ENCODE measurements around the gene MAU2. TPM values are rescaled to one million over a fixed set of nuclear protein-coding genes. Genes with fewer than 3 reads are reported as not detected.

MAU2 gene
- polyA plus RNA-seq, 1 donor from 2014 or later = 48.3 TPM

- H3K27me3 ChIP-seq (ENCODE audit: insufficient read depth, low read depth, low read length) = no peaks in the 10 kb centered on the region
- TF ChIP-seq CTCF (IDR thresholded peaks at IDR 0.05; ENCODE audit: poor library complexity, severe bottlenecking) (no peak), EP300 (conservative IDR thresholded peaks at IDR 0.05; ENCODE audit: poor library complexity, severe bottlenecking) (no peak), RAD21 (conservative IDR thresholded peaks at IDR 0.05) (no peak), TAF1 (IDR thresholded peaks at IDR 0.05; ENCODE audit: low read depth) (no peak), MXI1 (conservative IDR thresholded peaks at IDR 0.05; ENCODE audit: poor library complexity, severe bottlenecking) (no peak), EZH2 (IDR thresholded peaks at IDR 0.05; ENCODE audit: borderline replicate concordance, insufficient read depth, low read length, poor library complexity, severe bottlenecking) (no peak), POLR2AphosphoS5 (IDR thresholded peaks at IDR 0.05) (no peak), SMC3 (conservative IDR thresholded peaks at IDR 0.05; ENCODE audit: poor library complexity) (no peak)
- TF ChIP-seq, protein P1, sequence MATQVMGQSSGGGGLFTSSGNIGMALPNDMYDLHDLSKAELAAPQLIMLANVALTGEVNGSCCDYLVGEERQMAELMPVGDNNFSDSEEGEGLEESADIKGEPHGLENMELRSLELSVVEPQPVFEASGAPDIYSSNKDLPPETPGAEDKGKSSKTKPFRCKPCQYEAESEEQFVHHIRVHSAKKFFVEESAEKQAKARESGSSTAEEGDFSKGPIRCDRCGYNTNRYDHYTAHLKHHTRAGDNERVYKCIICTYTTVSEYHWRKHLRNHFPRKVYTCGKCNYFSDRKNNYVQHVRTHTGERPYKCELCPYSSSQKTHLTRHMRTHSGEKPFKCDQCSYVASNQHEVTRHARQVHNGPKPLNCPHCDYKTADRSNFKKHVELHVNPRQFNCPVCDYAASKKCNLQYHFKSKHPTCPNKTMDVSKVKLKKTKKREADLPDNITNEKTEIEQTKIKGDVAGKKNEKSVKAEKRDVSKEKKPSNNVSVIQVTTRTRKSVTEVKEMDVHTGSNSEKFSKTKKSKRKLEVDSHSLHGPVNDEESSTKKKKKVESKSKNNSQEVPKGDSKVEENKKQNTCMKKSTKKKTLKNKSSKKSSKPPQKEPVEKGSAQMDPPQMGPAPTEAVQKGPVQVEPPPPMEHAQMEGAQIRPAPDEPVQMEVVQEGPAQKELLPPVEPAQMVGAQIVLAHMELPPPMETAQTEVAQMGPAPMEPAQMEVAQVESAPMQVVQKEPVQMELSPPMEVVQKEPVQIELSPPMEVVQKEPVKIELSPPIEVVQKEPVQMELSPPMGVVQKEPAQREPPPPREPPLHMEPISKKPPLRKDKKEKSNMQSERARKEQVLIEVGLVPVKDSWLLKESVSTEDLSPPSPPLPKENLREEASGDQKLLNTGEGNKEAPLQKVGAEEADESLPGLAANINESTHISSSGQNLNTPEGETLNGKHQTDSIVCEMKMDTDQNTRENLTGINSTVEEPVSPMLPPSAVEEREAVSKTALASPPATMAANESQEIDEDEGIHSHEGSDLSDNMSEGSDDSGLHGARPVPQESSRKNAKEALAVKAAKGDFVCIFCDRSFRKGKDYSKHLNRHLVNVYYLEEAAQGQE (IDR thresholded peaks at IDR 0.05; ENCODE audit: borderline replicate concordance) = no peak
Observed at GRCh38 chr19:19384486-19384885, 63.9 kb downstream of the MAU2 start.

GRCh38 chr19:19385131-19385895 lies 64.7 kb downstream of the MAU2 start:
- Histone ChIP-seq H3K9ac (ENCODE audit: low read length) (peak overlapping the region; percentile 74), H3K36me3 (ENCODE audit: insufficient read depth, low read length) (no peaks in the 10 kb centered on the region), H3F3A (ENCODE audit: insufficient read depth, low read length, poor library complexity, severe bottlenecking) (peaks cover 3% of the 10 kb centered on the region), H3K27me3 (ENCODE audit: insufficient read depth, low read depth, low read length) (no peaks in the 10 kb centered on the region), H3K27ac (ENCODE audit: low read length) (peak overlapping the region; percentile 68), H4K20me1 (ENCODE audit: insufficient read depth) (no peaks in the 10 kb centered on the region), H2AFZ (ENCODE audit: low read depth, low read length) (peak overlapping the region; percentile 80), H3K79me2 (replicated peaks; ENCODE audit: insufficient read depth, low read length) (peaks cover 10% of the 10 kb centered on the region), H3K9me3 (ENCODE audit: low read length) (no peaks in the 10 kb centered on the region), H3K4me2 (ENCODE audit: low read length) (peak overlapping the region; percentile 42), H3K4me3 (ENCODE audit: low read length) (peak overlapping the region; percentile 82), H3K9me2 (ENCODE audit: insufficient read depth, low read length) (no peaks in the 10 kb centered on the region)
- TF ChIP-seq CTCF (IDR thresholded peaks at IDR 0.05; ENCODE audit: poor library complexity, severe bottlenecking) (peak; percentile 14), RAD21 (conservative IDR thresholded peaks at IDR 0.05) (no peak), POLR2AphosphoS5 (IDR thresholded peaks at IDR 0.05) (peak; percentile 39), MXI1 (conservative IDR thresholded peaks at IDR 0.05; ENCODE audit: poor library complexity, severe bottlenecking) (peak; percentile 79), TAF1 (IDR thresholded peaks at IDR 0.05; ENCODE audit: low read depth) (no peak), EP300 (conservative IDR thresholded peaks at IDR 0.05; ENCODE audit: poor library complexity, severe bottlenecking) (peak; percentile 86), EZH2 (IDR thresholded peaks at IDR 0.05; ENCODE audit: borderline replicate concordance, insufficient read depth, low read length, poor library complexity, severe bottlenecking) (no peak), SMC3 (conservative IDR thresholded peaks at IDR 0.05; ENCODE audit: poor library complexity) (peak; percentile 4)
- TF ChIP-seq, protein P1 (IDR thresholded peaks at IDR 0.05; ENCODE audit: borderline replicate concordance) = peak; percentile 7

More at GRCh38 chr19:19384486-19384885, 63.9 kb downstream of the MAU2 start:
- Histone ChIP-seq H3F3A (ENCODE audit: insufficient read depth, low read length, poor library complexity, severe bottlenecking) (peaks cover 3% of the 10 kb centered on the region), H3K4me2 (ENCODE audit: low read length) (peak overlapping the region; percentile 42), H2AFZ (ENCODE audit: low read depth, low read length) (peak overlapping the region; percentile 80), H3K79me2 (replicated peaks; ENCODE audit: insufficient read depth, low read length) (peaks cover 10% of the 10 kb centered on the region), H3K9me3 (ENCODE audit: low read length) (no peaks in the 10 kb centered on the region), H3K27ac (ENCODE audit: low read length) (peak overlapping the region; percentile 68), H4K20me1 (ENCODE audit: insufficient read depth) (no peaks in the 10 kb centered on the region), H3K36me3 (ENCODE audit: insufficient read depth, low read length) (no peaks in the 10 kb centered on the region), H3K4me3 (ENCODE audit: low read length) (peak overlapping the region; percentile 82), H3K9ac (ENCODE audit: low read length) (peak overlapping the region; percentile 74), H3K9me2 (ENCODE audit: insufficient read depth, low read length) (no peaks in the 10 kb centered on the region)
